H1 (cell line): ENCODE measurements around the gene LCN9. TPM values are rescaled to one million over a fixed set of nuclear protein-coding genes. Genes with fewer than 3 reads are reported as not detected.

Source experiments
- EGR1 ChIP-seq: IDR thresholded peaks from 2 replicates; pipeline ENCODE4 v1.6.1; 2011; ENCODE audit warnings: low read depth, low read length, borderline replicate concordance
- SP4 ChIP-seq: IDR thresholded peaks from 2 replicates; pipeline ENCODE4 v1.6.1; 2012; ENCODE audit warnings: low read length, inconsistent platforms
- polyA plus RNA-seq, 7 experiments: library from polyadenylated mRNA; depleted of rRNA in 3 of 7; stranded (reverse) in 5 of 7; unstranded in 2 of 7; fragments of >200 nt in 5 of 7; fragments of 200-250 nt in 2 of 7; gene quantifications; 1 replicate in 5 of 7; 2 replicates in 1 of 7; 4 replicates in 1 of 7; pipeline versions ENCODE4 v1.2.1 to v1.2.3, GENCODE V29; 2011 to 2013; ENCODE audit warnings: missing spikeins in 2 of 7, mixed read lengths in 2 of 7
- total RNA-seq: library from RNA; stranded (reverse); fragmentation: NEBNext Ultra II Directional; extraction: Animal tissue kit (Norgen Biotek cat#: 25700); gene quantifications from 2 replicates; pipeline ENCODE4 v1.2.1, GENCODE V29; 2021
- TF ChIP-seq, protein P1 (sequence below), 3 experiments: IDR thresholded peaks; 1 replicate in 2 of 3; 2 replicates in 1 of 3; pipeline versions ENCODE4 v1.5.1 to v1.6.1; 2011; ENCODE audit warnings: low read length in 3 of 3, mild to moderate bottlenecking in 3 of 3, inconsistent platforms in 2 of 3, low read depth in 1 of 3, moderate library complexity in 1 of 3; ENCODE audit not compliant: insufficient read depth in 1 of 3; ENCODE audit errors: control extremely low read depth in 1 of 3

The LCN9 gene
- total and polyA plus RNA-seq, 2 of the 8 experiments (the other 6 are each of a cell fraction or from before 2014, with no cell fraction given), result 2.3 to 3.1 TPM

DNA sequence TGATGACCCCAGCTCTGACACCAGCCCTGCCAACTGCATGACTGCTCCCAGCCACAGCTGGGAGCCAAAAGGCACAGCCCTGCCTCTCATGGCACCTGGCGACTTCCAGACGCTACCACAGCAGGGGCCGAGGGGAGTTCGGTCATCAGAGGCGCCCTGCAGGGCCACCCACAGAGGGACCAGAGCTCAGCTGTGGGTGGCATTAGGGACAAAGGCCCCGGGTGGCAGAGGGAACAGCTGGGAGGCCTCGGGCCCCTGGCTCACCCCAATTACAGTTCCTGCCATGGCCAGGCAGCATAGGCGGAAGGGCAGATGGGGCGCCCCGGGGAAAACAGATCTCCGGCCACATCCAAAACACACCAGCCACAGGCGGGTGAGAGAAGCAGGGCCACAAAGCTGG lies 32.5 kb downstream of the LCN9 start (continued):
- TF ChIP-seq, protein P1, sequence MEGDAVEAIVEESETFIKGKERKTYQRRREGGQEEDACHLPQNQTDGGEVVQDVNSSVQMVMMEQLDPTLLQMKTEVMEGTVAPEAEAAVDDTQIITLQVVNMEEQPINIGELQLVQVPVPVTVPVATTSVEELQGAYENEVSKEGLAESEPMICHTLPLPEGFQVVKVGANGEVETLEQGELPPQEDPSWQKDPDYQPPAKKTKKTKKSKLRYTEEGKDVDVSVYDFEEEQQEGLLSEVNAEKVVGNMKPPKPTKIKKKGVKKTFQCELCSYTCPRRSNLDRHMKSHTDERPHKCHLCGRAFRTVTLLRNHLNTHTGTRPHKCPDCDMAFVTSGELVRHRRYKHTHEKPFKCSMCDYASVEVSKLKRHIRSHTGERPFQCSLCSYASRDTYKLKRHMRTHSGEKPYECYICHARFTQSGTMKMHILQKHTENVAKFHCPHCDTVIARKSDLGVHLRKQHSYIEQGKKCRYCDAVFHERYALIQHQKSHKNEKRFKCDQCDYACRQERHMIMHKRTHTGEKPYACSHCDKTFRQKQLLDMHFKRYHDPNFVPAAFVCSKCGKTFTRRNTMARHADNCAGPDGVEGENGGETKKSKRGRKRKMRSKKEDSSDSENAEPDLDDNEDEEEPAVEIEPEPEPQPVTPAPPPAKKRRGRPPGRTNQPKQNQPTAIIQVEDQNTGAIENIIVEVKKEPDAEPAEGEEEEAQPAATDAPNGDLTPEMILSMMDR (IDR thresholded peaks at IDR 0.05; ENCODE audit: control extremely low read depth in 1 of 3, insufficient read depth in 1 of 3, low read depth in 1 of 3, low read length in 3 of 3), result no peak
- TF ChIP-seq SP4 (no peak), EGR1 (no peak)
